Measurements from ENCODE around the gene ATP13A1. TPM values are rescaled to one million over a fixed set of nuclear protein-coding genes. Genes with fewer than 3 reads are reported as not detected.

Gene ATP13A1
- polyA plus RNA-seq, 1 of the 3 experiments (the other 2 are of a cell fraction), result 67.9 TPM

- H3K4me1 ChIP-seq (ENCODE audit: control insufficient read depth in 1 of 2, insufficient read depth in 2 of 2, low read depth in 1 of 2, low read length in 1 of 2), result peaks cover 0 to 5% of the 10 kb centered on the region in 2 experiments; a peak in 1 of 4 replicates
- TF ChIP-seq RCOR1 (IDR thresholded peaks at IDR 0.05; ENCODE audit: low read length) (no peak), FOXJ3 (CRISPR knock-in tag; IDR thresholded peaks at IDR 0.05) (no peak), EZH2phosphoT487 (IDR thresholded peaks at IDR 0.05; ENCODE audit: borderline replicate concordance, low read depth) (no peak), FOXM1 (IDR thresholded peaks at IDR 0.05; ENCODE audit: low read depth) (no peak), TEAD4 (IDR thresholded peaks at IDR 0.05; ENCODE audit: borderline replicate concordance, insufficient read depth) (no peak), ELF1 (IDR thresholded peaks at IDR 0.05) (no peak), MEF2A (IDR thresholded peaks at IDR 0.05; ENCODE audit: borderline replicate concordance, low read depth) (no peak)
- TF ChIP-seq, protein P1, sequence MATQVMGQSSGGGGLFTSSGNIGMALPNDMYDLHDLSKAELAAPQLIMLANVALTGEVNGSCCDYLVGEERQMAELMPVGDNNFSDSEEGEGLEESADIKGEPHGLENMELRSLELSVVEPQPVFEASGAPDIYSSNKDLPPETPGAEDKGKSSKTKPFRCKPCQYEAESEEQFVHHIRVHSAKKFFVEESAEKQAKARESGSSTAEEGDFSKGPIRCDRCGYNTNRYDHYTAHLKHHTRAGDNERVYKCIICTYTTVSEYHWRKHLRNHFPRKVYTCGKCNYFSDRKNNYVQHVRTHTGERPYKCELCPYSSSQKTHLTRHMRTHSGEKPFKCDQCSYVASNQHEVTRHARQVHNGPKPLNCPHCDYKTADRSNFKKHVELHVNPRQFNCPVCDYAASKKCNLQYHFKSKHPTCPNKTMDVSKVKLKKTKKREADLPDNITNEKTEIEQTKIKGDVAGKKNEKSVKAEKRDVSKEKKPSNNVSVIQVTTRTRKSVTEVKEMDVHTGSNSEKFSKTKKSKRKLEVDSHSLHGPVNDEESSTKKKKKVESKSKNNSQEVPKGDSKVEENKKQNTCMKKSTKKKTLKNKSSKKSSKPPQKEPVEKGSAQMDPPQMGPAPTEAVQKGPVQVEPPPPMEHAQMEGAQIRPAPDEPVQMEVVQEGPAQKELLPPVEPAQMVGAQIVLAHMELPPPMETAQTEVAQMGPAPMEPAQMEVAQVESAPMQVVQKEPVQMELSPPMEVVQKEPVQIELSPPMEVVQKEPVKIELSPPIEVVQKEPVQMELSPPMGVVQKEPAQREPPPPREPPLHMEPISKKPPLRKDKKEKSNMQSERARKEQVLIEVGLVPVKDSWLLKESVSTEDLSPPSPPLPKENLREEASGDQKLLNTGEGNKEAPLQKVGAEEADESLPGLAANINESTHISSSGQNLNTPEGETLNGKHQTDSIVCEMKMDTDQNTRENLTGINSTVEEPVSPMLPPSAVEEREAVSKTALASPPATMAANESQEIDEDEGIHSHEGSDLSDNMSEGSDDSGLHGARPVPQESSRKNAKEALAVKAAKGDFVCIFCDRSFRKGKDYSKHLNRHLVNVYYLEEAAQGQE (IDR thresholded peaks at IDR 0.05; ENCODE audit: low read depth, low read length), result no peak
- H4K20me1 ChIP-seq (ENCODE audit: insufficient read depth), result no peaks in the 10 kb centered on the region
- POLR2A ChIA-PET, result no interaction called here
- 97% methylated on average over 41 of the region's 53 CpGs for WGBS (ENCODE audit: low lambda C conversion rate)
- no peaks in the 10 kb centered on the region for H3K9me3 ChIP-seq
- H3K4me3 ChIP-seq (ENCODE audit: low read depth in 2 of 2, low read length in 1 of 2), result no peak overlapping the region
- H3K4me2 ChIP-seq, result no peak overlapping the region
- no peak for DNase-seq
- no peaks in the 10 kb centered on the region for H3K79me2 ChIP-seq (ENCODE audit: insufficient read depth)
- peaks cover 7 to 17% of the 10 kb centered on the region in 2 experiments for H3K36me3 ChIP-seq (replicated peaks in 1 of 2; ENCODE audit: control insufficient read depth in 1 of 2, insufficient read depth in 2 of 2, low read length in 1 of 2)
- no peaks in the 10 kb centered on the region for H3K9me2 ChIP-seq
- H2AFZ ChIP-seq (ENCODE audit: low read depth), result no peak overlapping the region
- no peaks in the 10 kb centered on the region for H3F3A ChIP-seq (replicated peaks; ENCODE audit: insufficient read depth)
- CTCF ChIA-PET, result interaction anchor here (13.3 kb wide), 1 partner anchor 106 kb away, joined by 175 read pairs; the partner anchor contains the start of gene YJEFN3
- no peak overlapping the region for H3K9ac ChIP-seq
- H3K27ac ChIP-seq (ENCODE audit: low read depth in 2 of 2, low read length in 1 of 2), result no peak overlapping the region
- no peaks in the 10 kb centered on the region for H3K27me3 ChIP-seq (ENCODE audit: insufficient read depth)
Observed at GRCh38 chr19:19637523-19638251, 25.8 kb downstream of the ATP13A1 start.

DNA sequence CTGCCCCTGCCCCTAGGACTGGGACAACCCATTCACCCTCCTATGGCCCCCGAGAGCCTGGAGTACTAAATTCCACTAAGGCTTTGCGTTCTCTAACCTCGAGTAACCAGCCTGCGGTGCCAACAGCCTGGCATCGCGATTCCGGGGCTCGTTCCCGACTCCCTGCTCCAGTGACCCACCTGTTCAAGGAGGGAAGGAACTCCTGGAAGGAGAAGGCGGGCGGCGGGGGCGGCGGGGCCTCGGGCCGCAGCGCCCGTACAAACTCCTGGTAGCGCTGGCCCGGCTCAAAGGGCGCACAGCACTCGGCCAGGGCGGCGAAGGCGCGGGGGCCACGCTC is 26.3 kb downstream of the ATP13A1 start:
- no peaks in the 10 kb centered on the region for H3K27me3 ChIP-seq (ENCODE audit: insufficient read depth)
- H4K20me1 ChIP-seq (ENCODE audit: insufficient read depth), result no peaks in the 10 kb centered on the region
- WGBS (ENCODE audit: low lambda C conversion rate), result 94% methylated on average over 27 of the region's 27 CpGs
- H3F3A ChIP-seq (replicated peaks; ENCODE audit: insufficient read depth), result no peaks in the 10 kb centered on the region
- H3K4me3 ChIP-seq (ENCODE audit: low read depth in 2 of 2, low read length in 1 of 2), result no peak overlapping the region
- H3K9me2 ChIP-seq, result no peaks in the 10 kb centered on the region
- POLR2A ChIA-PET, result no interaction called here
- CTCF ChIA-PET, result interaction anchor here (13.3 kb wide), 1 partner anchor 106 kb away, joined by 175 read pairs; the partner anchor contains the start of gene YJEFN3
- TF ChIP-seq MXI1 (IDR thresholded peaks at IDR 0.05; ENCODE audit: low read depth, low read length) (no peak), TCF12 (IDR thresholded peaks at IDR 0.05) (no peak), YY1 (IDR thresholded peaks at IDR 0.05; ENCODE audit: low read depth) (no peak), RFX5 (IDR thresholded peaks at IDR 0.05; ENCODE audit: low read length) (no peak), JUND (IDR thresholded peaks at IDR 0.05) (no peak), TEAD4 (IDR thresholded peaks at IDR 0.05; ENCODE audit: borderline replicate concordance, insufficient read depth) (no peak), FOXJ3 (CRISPR knock-in tag; IDR thresholded peaks at IDR 0.05) (no peak), IRF3 (IDR thresholded peaks at IDR 0.05; ENCODE audit: low read depth, low read length) (no peak), FOSL2 (IDR thresholded peaks at IDR 0.05; ENCODE audit: borderline replicate concordance, low read depth) (no peak), SIN3A (IDR thresholded peaks at IDR 0.05; ENCODE audit: borderline replicate concordance, low read depth, low read length) (no peak), RCOR1 (IDR thresholded peaks at IDR 0.05; ENCODE audit: low read length) (no peak), GABPA (IDR thresholded peaks at IDR 0.05; ENCODE audit: low read depth) (no peak)
- TF ChIP-seq, protein P2, sequence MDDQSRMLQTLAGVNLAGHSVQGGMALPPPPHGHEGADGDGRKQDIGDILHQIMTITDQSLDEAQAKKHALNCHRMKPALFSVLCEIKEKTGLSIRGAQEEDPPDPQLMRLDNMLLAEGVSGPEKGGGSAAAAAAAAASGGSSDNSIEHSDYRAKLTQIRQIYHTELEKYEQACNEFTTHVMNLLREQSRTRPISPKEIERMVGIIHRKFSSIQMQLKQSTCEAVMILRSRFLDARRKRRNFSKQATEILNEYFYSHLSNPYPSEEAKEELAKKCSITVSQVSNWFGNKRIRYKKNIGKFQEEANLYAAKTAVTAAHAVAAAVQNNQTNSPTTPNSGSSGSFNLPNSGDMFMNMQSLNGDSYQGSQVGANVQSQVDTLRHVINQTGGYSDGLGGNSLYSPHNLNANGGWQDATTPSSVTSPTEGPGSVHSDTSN (IDR thresholded peaks at IDR 0.05), result no peak
- TF ChIP-seq, protein P3, sequence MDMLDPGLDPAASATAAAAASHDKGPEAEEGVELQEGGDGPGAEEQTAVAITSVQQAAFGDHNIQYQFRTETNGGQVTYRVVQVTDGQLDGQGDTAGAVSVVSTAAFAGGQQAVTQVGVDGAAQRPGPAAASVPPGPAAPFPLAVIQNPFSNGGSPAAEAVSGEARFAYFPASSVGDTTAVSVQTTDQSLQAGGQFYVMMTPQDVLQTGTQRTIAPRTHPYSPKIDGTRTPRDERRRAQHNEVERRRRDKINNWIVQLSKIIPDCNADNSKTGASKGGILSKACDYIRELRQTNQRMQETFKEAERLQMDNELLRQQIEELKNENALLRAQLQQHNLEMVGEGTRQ (IDR thresholded peaks at IDR 0.05; ENCODE audit: borderline replicate concordance, low read depth, low read length), result no peak
- no peak overlapping the region for H3K9ac ChIP-seq
- H3K79me2 ChIP-seq (ENCODE audit: insufficient read depth), result no peaks in the 10 kb centered on the region
- H2AFZ ChIP-seq (ENCODE audit: low read depth), result no peak overlapping the region
- H3K4me1 ChIP-seq (ENCODE audit: control insufficient read depth in 1 of 2, insufficient read depth in 2 of 2, low read depth in 1 of 2, low read length in 1 of 2), result peaks cover 0 to under 1% of the 10 kb centered on the region in 2 experiments; a peak in 1 of 4 replicates
- H3K4me2 ChIP-seq, result no peak overlapping the region
- no peaks in the 10 kb centered on the region for H3K9me3 ChIP-seq
- peaks cover 7 to 17% of the 10 kb centered on the region in 2 experiments for H3K36me3 ChIP-seq (replicated peaks in 1 of 2; ENCODE audit: control insufficient read depth in 1 of 2, insufficient read depth in 2 of 2, low read length in 1 of 2)
- H3K27ac ChIP-seq (ENCODE audit: low read depth in 2 of 2, low read length in 1 of 2), result no peak overlapping the region
- no peak for DNase-seq
